BLaER1 treated with 17β-estradiol and CSF1 and Interleukin-3, amounts not matched to agents 10 nM and 100 nM (cell line): Measurements from ENCODE around the gene DDX43.

ENCODE experiments used
- H3K27ac ChIP-seq, 11 experiments: shearing (Covaris generic); formaldehyde crosslinking; 2 replicates each; pipeline ENCODE4 v1.8.1; 2022
- H3K27me3 ChIP-seq, 11 experiments: shearing (Covaris generic); formaldehyde crosslinking; 2 replicates each; pipeline ENCODE4 v1.8.1; 2022
- H3K36me3 ChIP-seq, 11 experiments: shearing (Covaris generic); formaldehyde crosslinking; 2 replicates each; pipeline ENCODE4 v1.8.1; 2022
- H3K4me1 ChIP-seq, 10 experiments: shearing (Covaris generic); formaldehyde crosslinking; 2 replicates each; pipeline ENCODE4 v1.8.1; 2022
- H3K4me2 ChIP-seq, 11 experiments: shearing (Covaris generic); formaldehyde crosslinking; 2 replicates each; pipeline ENCODE4 v1.8.1; 2022
- H3K4me3 ChIP-seq, 10 experiments: shearing (Covaris generic); formaldehyde crosslinking; 2 replicates each; pipeline ENCODE4 v1.8.1; 2022
- H3K9ac ChIP-seq, 11 experiments: shearing (Covaris generic); formaldehyde crosslinking; 2 replicates each; pipeline ENCODE4 v1.8.1; 2022
- H3K9me3 ChIP-seq, 11 experiments: shearing (Covaris generic); formaldehyde crosslinking; replicated peaks in 1 of 11; 2 replicates each; pipeline ENCODE4 v1.8.1; 2022
- H4K20me1 ChIP-seq, 11 experiments: shearing (Covaris generic); formaldehyde crosslinking; 2 replicates each; pipeline ENCODE4 v1.8.1; 2022
- Cebpa-rat ChIP-seq, 11 experiments: shearing (Covaris generic); IDR thresholded peaks; 2 replicates each; pipeline ENCODE4 v1.8.1; 2022

The DDX43 gene

DNA sequence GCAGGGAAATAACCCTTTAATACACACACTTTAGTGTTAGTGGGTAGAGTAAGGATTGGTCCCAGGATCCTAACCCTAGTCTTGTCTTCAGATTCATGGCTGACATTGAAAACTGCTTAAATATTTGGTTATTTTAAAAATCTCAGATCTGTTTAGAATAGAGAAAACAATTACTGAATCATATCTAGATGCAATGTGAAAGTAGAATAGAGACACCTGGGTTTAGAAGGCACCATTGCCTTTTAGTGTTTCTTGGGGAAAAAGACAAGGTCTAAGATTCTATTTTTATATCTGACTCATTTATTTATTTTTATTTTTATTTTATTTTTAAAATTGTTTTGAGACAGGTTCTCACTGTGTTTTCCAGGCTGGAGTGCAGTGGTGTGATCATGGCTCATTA, 6.0 kb downstream of the DDX43 start:
- H3K4me1 ChIP-seq: no peaks in the 10 kb centered on the region
- H3K27ac ChIP-seq: no peak overlapping the region

DNA sequence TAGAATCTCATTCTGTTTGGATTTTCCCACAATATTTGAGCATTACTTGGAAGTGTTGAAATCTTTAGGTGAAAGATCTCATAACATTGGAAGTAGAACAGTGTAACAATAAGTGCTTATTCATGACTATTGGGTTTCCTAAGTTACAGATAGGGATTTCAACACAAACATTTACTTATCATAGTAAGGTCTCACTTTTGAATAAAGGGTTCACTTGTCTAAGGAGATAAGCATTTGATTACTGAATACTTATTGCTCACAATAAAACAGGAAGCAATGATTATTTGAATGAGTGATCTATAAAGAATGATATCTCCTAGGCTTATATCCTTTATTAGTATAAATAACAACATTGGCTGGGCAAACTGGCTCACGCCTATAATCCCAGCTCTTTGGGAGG, 14.8 kb downstream of the DDX43 start:
- TF ChIP-seq Cebpa-rat (IDR thresholded peaks at IDR 0.05): no peak
- peaks cover 0 to 5% (median 2%) of the 10 kb centered on the region in 11 experiments; a peak in 6 of 22 replicates for H3K36me3 ChIP-seq
- no peak overlapping the region for H3K27ac ChIP-seq
- H3K9me3 ChIP-seq: no peaks in the 10 kb centered on the region
- H4K20me1 ChIP-seq: no peaks in the 10 kb centered on the region
- H3K9ac ChIP-seq: no peak overlapping the region
- no peaks in the 10 kb centered on the region for H3K27me3 ChIP-seq
- H3K4me2 ChIP-seq: no peak overlapping the region
- no peak overlapping the region for H3K4me3 ChIP-seq
- no peaks in the 10 kb centered on the region for H3K4me1 ChIP-seq

More for the DNA sequence above, 6.0 kb downstream of the DDX43 start:
- no peaks in the 10 kb centered on the region for H3K9me3 ChIP-seq
- H3K36me3 ChIP-seq: no peaks in the 10 kb centered on the region
- no peak for TF ChIP-seq Cebpa-rat (IDR thresholded peaks at IDR 0.05)
- no peak overlapping the region for H3K9ac ChIP-seq
- no peak overlapping the region for H3K4me2 ChIP-seq
- no peak overlapping the region for H3K4me3 ChIP-seq
- no peaks in the 10 kb centered on the region for H3K27me3 ChIP-seq
- H4K20me1 ChIP-seq: no peaks in the 10 kb centered on the region; a peak in 1 of 22 replicates

DNA sequence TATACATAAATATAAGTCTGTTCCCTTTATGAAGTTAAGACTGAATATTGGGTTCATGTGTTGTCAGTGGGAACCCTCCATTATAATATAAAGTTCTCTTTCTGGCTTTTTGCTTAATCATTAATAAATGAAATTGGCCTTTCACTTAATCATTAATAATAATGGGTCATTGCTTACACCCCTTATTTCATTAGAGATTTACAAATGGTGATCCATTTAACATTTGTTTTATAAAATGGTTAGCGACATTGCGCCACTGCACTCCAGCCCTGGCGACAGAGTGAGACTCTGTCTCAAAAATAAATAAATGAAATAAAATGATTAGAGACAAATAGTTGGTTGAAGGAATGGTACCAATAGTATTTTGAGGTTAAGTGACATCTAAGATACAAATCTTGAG, 18.5 kb downstream of the DDX43 start:
- H3K4me1 ChIP-seq: no peaks in the 10 kb centered on the region
- H3K9me3 ChIP-seq: no peaks in the 10 kb centered on the region
- H4K20me1 ChIP-seq: no peaks in the 10 kb centered on the region

DNA sequence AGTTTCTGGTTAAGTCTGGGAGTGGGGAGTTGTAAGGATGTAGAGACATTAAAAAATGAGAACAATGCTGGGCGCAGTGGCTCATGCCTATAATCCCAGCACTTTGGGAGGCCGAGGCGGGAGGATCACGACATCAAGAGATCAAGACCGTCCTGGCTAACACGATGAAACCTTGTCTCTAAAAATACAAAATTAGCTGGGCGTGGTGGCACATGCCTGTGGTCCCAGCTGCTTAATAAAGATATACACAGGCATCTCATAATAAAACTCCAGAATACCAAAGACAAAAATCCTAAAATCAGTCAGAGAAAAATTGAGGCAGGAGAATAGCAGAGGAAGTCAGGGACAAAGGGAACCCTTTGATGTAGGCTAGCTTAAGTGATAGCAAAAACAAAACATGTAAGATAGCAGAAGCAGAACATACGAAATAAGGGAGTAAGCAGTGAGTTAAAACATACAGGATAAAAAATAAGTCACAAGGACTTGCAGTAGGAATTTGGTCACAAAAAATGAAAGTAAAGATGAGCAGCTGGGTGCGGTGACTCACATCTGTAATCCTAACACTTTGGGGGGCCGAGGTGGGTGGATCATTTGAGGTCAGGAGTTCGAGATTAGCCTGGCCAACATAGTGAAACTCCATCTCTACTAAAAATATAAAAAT, 23.6 kb downstream of the DDX43 start:
- Histone ChIP-seq H3K4me2 (no peak overlapping the region), H3K9me3 (peaks cover 0 to 5% (median 0%) of the 10 kb centered on the region in 11 experiments; a peak in 4 of 22 replicates), H3K36me3 (peaks cover 60 to 93% (median 80%) of the 10 kb centered on the region in 11 experiments), H4K20me1 (peaks cover 0 to 17% (median 0%) of the 10 kb centered on the region in 11 experiments; a peak in 4 of 22 replicates), H3K27me3 (no peaks in the 10 kb centered on the region), H3K4me3 (no peak overlapping the region), H3K27ac (no peak overlapping the region), H3K4me1 (peaks cover 0 to 24% (median 20%) of the 10 kb centered on the region in 10 experiments; a peak in 16 of 20 replicates), H3K9ac (no peak overlapping the region)
- no peak for TF ChIP-seq Cebpa-rat (IDR thresholded peaks at IDR 0.05)

More for the DNA sequence above, 18.5 kb downstream of the DDX43 start:
- peaks cover 25 to 42% (median 32%) of the 10 kb centered on the region in 11 experiments; a peak in 21 of 22 replicates for H3K36me3 ChIP-seq
- H3K27me3 ChIP-seq: no peaks in the 10 kb centered on the region
- no peak overlapping the region for H3K9ac ChIP-seq
- TF ChIP-seq Cebpa-rat (IDR thresholded peaks at IDR 0.05): no peak
- H3K27ac ChIP-seq: no peak overlapping the region
- H3K4me3 ChIP-seq: no peak overlapping the region
- no peak overlapping the region for H3K4me2 ChIP-seq

DNA sequence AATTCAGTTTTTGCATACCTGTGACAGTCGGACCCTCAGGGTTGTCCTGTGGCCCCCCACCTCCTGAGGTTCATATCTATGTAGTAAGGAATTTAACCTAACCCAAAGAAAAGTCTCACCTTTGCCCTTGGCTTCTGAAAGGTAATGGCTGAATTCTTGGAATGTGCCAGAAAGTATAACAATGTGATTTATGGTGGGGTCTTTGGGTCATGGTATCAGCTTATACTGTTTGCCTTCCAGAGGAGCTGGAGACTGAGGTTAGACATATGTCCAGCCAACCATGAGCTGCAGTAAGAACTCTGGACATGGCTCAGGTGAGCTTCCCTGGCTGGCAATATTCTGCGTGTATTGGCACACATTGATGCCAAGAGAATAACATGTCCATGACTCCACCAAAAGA, 26.9 kb downstream of the DDX43 start:
- Histone ChIP-seq H4K20me1 (peaks cover 0 to 27% (median 0%) of the 10 kb centered on the region in 11 experiments; a peak in 7 of 22 replicates), H3K27ac (peak overlapping the region in 5 of 11 experiments; percentile 58 to 73 (median 71); a peak in 6 of 22 replicates), H3K4me2 (peak overlapping the region in 5 of 11 experiments; percentile 45 to 75 (median 58); a peak in 10 of 22 replicates), H3K9ac (no peak overlapping the region), H3K4me1 (peaks cover 0 to 26% (median 22%) of the 10 kb centered on the region in 10 experiments; a peak in 16 of 20 replicates), H3K36me3 (peaks cover 66 to 100% (median 93%) of the 10 kb centered on the region in 11 experiments), H3K9me3 (peaks cover 0 to 21% (median 10%) of the 10 kb centered on the region in 11 experiments; a peak in 12 of 22 replicates), H3K27me3 (no peaks in the 10 kb centered on the region), H3K4me3 (no peak overlapping the region)
- no peak for TF ChIP-seq Cebpa-rat (IDR thresholded peaks at IDR 0.05)

DNA sequence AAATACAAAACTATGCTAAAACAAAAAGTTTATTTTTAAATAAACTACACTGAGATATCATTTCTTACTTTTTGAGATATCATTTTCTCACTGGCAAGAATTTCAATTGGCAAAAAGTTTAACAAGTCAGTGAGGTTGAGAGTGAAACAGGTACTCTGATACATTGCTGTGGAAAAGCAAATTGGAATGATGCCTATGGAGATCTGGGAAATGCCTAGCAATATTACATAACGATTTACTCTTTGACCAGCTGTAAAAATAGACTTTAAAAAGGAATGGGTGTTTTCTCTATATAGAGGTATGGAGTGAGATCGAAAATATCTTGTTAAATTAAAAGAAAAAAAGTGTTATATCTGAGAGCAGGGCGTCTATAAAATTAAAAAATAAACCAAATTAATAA, 40.6 kb downstream of the DDX43 start:
- H3K36me3 ChIP-seq: peaks cover 94 to 100% (median 99%) of the 10 kb centered on the region in 11 experiments
- H3K9me3 ChIP-seq: no peaks in the 10 kb centered on the region
- TF ChIP-seq Cebpa-rat (IDR thresholded peaks at IDR 0.05): no peak

DNA sequence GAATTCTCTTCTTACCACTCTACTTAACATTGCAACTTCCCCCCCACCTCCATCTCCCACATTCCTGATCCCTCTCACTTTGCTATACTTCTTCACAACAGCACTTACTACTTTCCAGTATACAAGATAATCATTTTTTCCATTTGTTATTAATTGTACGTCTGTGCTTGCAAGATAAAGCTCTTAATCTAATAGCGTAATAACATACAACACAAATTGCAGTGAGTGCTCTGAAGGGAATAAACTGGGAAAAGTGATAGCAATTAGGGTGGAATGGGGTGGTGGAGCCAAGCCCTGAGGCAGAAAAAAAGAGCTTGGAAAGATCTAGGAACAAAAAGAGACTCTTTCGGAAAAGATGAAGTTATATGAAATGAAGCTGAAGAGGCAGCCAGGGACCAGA, 48.9 kb downstream of the DDX43 start:
- peaks cover 19 to 81% (median 36%) of the 10 kb centered on the region in 10 experiments for H3K4me1 ChIP-seq
- H3K36me3 ChIP-seq: peaks cover 73 to 100% (median 94%) of the 10 kb centered on the region in 11 experiments
- no peak for TF ChIP-seq Cebpa-rat (IDR thresholded peaks at IDR 0.05)
- H3K4me2 ChIP-seq: peak overlapping the region; percentile 12 to 79 (median 70); a peak in 17 of 22 replicates
- no peaks in the 10 kb centered on the region for H3K27me3 ChIP-seq
- peak overlapping the region in 2 of 10 experiments; percentile 28 to 50; a peak in 2 of 20 replicates for H3K4me3 ChIP-seq
- peak overlapping the region in 1 of 11 experiments; percentile 71; a peak in 3 of 22 replicates for H3K9ac ChIP-seq
- peaks cover 1 to 56% (median 40%) of the 10 kb centered on the region in 11 experiments; a peak in 18 of 22 replicates for H4K20me1 ChIP-seq
- peak overlapping the region in 8 of 11 experiments; percentile 74 to 84 (median 80); a peak in 16 of 22 replicates for H3K27ac ChIP-seq
- peaks cover 0 to 16% (median 7%) of the 10 kb centered on the region in 11 experiments; a peak in 5 of 22 replicates for H3K9me3 ChIP-seq

More for the DNA sequence above, 40.6 kb downstream of the DDX43 start:
- H3K4me2 ChIP-seq: no peak overlapping the region
- H3K27me3 ChIP-seq: no peaks in the 10 kb centered on the region
- H3K27ac ChIP-seq: no peak overlapping the region
- H3K4me1 ChIP-seq: peaks cover 0 to 13% (median 4%) of the 10 kb centered on the region in 10 experiments; a peak in 7 of 20 replicates
- no peak overlapping the region for H3K9ac ChIP-seq
- peaks cover 3 to 97% (median 70%) of the 10 kb centered on the region in 11 experiments; a peak in 19 of 22 replicates for H4K20me1 ChIP-seq
- H3K4me3 ChIP-seq: no peak overlapping the region

DNA sequence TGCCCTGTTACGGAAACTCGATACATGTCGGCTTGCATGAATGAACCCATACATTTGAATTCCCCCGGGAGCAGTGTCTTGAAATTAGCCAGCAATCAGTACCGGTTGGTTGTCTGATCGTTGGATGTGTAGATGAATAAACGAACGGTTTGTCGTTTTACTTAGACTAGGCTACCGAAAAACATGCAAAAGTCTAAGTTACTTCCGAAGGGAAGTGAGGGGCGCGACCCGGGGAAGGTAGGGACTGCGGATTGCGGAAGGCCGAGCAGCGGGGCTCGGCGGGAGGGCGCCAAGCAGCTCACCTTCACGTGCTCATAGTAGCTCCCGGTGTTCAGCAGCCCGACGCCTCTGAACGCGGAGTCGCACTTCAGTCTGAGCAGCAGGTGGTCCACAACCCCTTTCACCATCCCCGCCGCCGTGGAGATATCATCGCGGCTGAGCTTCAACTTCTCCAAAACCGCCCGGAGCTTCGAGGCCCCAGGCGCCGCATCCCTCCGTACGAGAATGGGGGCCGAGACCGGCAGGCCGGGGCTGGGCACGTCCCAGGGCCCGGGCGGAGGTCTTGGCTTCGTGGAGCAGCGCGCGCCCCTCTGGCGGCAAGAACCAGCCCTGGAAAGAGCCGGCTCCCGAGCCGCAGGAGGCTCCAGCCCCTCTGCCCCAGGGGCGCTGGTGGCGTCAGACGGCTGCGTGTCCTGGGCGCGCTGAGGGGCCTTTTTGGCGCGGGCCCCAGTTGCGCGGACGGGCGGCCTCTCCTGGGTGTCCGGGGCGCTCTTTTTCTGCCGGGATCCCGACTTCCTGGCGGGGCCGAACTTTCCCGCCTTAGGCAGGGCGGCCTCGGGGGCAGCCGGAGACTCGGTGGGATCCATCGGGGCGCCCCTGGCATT, 56.8 kb downstream of the DDX43 start:
- Histone ChIP-seq H3K4me2 (peak overlapping the region; percentile 82 to 94 (median 86)), H3K27ac (peak overlapping the region; percentile 84 to 98 (median 97))

More for the DNA sequence above, 56.8 kb downstream of the DDX43 start:
- Histone ChIP-seq H3K27me3 (no peaks in the 10 kb centered on the region), H3K4me1 (peaks cover 38 to 74% (median 59%) of the 10 kb centered on the region in 10 experiments), H3K4me3 (peak overlapping the region; percentile 80 to 95 (median 86)), H3K36me3 (peaks cover 12 to 42% (median 36%) of the 10 kb centered on the region in 11 experiments; a peak in 21 of 22 replicates), H3K9ac (peak overlapping the region; percentile 91 to 98 (median 95)), H3K9me3 (no peaks in the 10 kb centered on the region; a peak in 3 of 22 replicates), H4K20me1 (peaks cover 17 to 45% (median 39%) of the 10 kb centered on the region in 11 experiments; a peak in 20 of 22 replicates)
- no peak for TF ChIP-seq Cebpa-rat (IDR thresholded peaks at IDR 0.05)
